Measurements from ENCODE around the gene FOSL2. TPM values are rescaled to one million over a fixed set of nuclear protein-coding genes. Genes with fewer than 3 reads are reported as not detected.

The FOSL2 gene
- total and polyA plus RNA-seq, 8 donors, result 10.0 to 39.1 (median 21.1) TPM

GRCh38 chr2:28401411-28401810 is 8.8 kb downstream of the FOSL2 start:
- Histone ChIP-seq H3K36me3 (peaks cover 11 to 26% (median 13%) of the 10 kb centered on the region in 3 donors), H3K4me1 (peaks cover 0 to 29% (median 10%) of the 10 kb centered on the region in 3 donors), H3K27ac (no peak overlapping the region), H3K9me3 (no peaks in the 10 kb centered on the region), H3K4me3 (no peak overlapping the region), H3K27me3 (no peaks in the 10 kb centered on the region)
- FAIRE-seq (no peak), ATAC-seq (no peak), DNase-seq (no peak)
- 74 to 87% methylated on average over 4 of the region's 4 CpGs for WGBS, 2 donors
- intact Hi-C loops (cut with DNase I), result loop anchor here in 1 of 3 donors (10.0 kb wide), 1 partner anchor 687 kb away; no protein-coding TSS in a partner anchor
- TF ChIP-seq CTCF (IDR thresholded peaks at IDR 0.05), result no peak

GRCh38 chr2:28401948-28402550 is 9.4 kb downstream of the FOSL2 start:
- intact Hi-C loops (cut with DNase I), result loop anchor here in 1 of 3 donors (10.0 kb wide), 1 partner anchor 687 kb away; no protein-coding TSS in a partner anchor
- peaks cover 11 to 33% (median 13%) of the 10 kb centered on the region in 3 donors for H3K36me3 ChIP-seq
- DNase-seq, result no peak
- FAIRE-seq, result no peak
- no peaks in the 10 kb centered on the region for H3K27me3 ChIP-seq
- no peak for ATAC-seq
- TF ChIP-seq CTCF (IDR thresholded peaks at IDR 0.05), result no peak
- H3K4me1 ChIP-seq, result peaks cover 0 to 27% (median 7%) of the 10 kb centered on the region in 3 donors
- 90 to 94% methylated on average over 6 of the region's 6 CpGs for WGBS, 2 donors
- H3K9me3 ChIP-seq, result no peaks in the 10 kb centered on the region
- H3K4me3 ChIP-seq, result no peak overlapping the region
- no peak overlapping the region for H3K27ac ChIP-seq

DNA sequence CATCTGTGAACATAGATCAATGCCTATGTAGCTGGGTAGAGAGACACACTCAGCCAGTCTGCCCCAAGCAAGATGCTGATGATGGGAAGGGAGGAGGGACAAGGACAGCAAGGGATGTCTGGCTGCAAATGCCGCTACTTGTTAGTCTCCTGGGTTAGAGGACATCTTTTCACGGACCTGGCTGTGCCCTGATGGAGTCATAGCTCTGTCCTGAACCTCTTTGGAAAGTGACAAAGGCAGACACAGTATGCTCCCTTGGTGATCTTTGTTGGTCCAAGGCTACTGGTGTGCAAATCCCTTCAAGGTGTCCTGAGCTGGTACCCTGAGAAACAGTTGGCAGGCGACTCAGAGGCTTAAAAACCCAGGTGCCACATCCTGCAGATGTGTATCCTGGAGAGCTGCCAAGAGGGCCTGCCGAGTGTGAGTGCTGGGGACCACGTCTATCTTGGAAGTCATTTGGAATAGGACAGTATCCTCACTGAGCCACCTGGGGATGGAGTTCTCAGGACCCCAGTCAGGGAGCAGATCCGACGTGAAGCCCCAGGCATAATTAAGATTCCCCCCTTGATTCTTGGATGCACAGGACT is 10.8 kb downstream of the FOSL2 start:
- DNase-seq (no peak), FAIRE-seq (no peak), ATAC-seq (no peak)
- no peaks in the 10 kb centered on the region for H3K9me3 ChIP-seq
- intact Hi-C loops (cut with DNase I), result loop anchor here in 1 of 3 donors (10.0 kb wide), 1 partner anchor 689 kb away; no protein-coding TSS in a partner anchor
- no peak overlapping the region for H3K4me3 ChIP-seq
- TF ChIP-seq CTCF (IDR thresholded peaks at IDR 0.05), result no peak
- peaks cover 11 to 47% (median 14%) of the 10 kb centered on the region in 3 donors for H3K36me3 ChIP-seq
- peaks cover 0 to 13% (median 0%) of the 10 kb centered on the region in 3 donors for H3K4me1 ChIP-seq
- H3K27me3 ChIP-seq, result no peaks in the 10 kb centered on the region
- H3K27ac ChIP-seq, result no peak overlapping the region
- WGBS, 2 donors, result 67 to 70% methylated on average over 7 of the region's 7 CpGs

DNA sequence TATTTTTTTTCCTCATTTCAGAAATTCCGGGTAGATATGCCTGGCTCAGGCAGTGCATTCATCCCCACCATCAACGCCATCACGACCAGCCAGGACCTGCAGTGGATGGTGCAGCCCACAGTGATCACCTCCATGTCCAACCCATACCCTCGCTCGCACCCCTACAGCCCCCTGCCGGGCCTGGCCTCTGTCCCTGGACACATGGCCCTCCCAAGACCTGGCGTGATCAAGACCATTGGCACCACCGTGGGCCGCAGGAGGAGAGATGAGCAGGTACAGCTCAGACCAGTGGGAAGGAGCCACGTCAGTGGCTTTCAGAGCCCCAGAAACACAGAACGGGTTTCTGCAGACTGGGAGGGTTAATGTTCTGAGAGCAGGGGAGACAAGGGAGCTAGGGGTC is 11.4 kb downstream of the FOSL2 start:
- intact Hi-C loops (cut with DNase I), result loop anchor here in 1 of 3 donors (10.0 kb wide), 1 partner anchor 689 kb away; no protein-coding TSS in a partner anchor
- Histone ChIP-seq H3K4me3 (no peak overlapping the region), H3K4me1 (peaks cover 0 to 7% (median 0%) of the 10 kb centered on the region in 3 donors), H3K36me3 (peaks cover 17 to 53% (median 20%) of the 10 kb centered on the region in 3 donors), H3K27ac (no peak overlapping the region), H3K27me3 (no peaks in the 10 kb centered on the region), H3K9me3 (no peaks in the 10 kb centered on the region)
- FAIRE-seq (no peak), DNase-seq (no peak), ATAC-seq (no peak)
- TF ChIP-seq CTCF (IDR thresholded peaks at IDR 0.05), result no peak
- WGBS, 2 donors, result 90 to 95% methylated on average over 11 of the region's 11 CpGs

All from pancreas (tissue), 10 donors.